GM12878 (cell line): ENCODE results near the gene CDC42EP1. TPM values are rescaled to one million over a fixed set of nuclear protein-coding genes. Genes with fewer than 3 reads are reported as not detected.

Experiments used
- ATAC-seq: fragments of 200-7000 bp; cut with Tn5 transposase; 3 replicates; pipeline ENCODE4 v1.9.1; 2020; ENCODE audit warnings: mild to moderate bottlenecking, moderate library complexity
- BruUV-seq: library from RNA; stranded (reverse); fragments of 400-500 nt; replicated peaks from 2 replicates; lab custom pipeline; 2021; lab: Mats Ljungman, UMichigan
- CTCF ChIA-PET: fragments of 300-600 bp; sonication (Branson Sonifier 250); formaldehyde crosslinking; extraction: SDS; loops from one replicate; lab custom pipeline; 2021; ENCODE audit warnings: inconsistent platforms; lab: Yijun Ruan, JAX
- POLR2A ChIA-PET: fragments of 350-600 bp; formaldehyde crosslinking; extraction: SDS; loops from one replicate; lab custom pipeline; 2021; ENCODE audit warnings: inconsistent platforms; lab: Charles Lee
- RAD21 ChIA-PET: fragments of 300-600 bp; sonication (Branson Sonifier 250); formaldehyde crosslinking; loops from one replicate; lab custom pipeline; 2023; ENCODE audit warnings: antibody characterized with exemption; ENCODE audit not compliant: unreplicated experiment; lab: Charles Lee
- SMC1A ChIA-PET: fragments of 300-600 bp; sonication (Branson Sonifier 250); formaldehyde crosslinking; loops from one replicate; lab custom pipeline; 2023; ENCODE audit not compliant: unreplicated experiment, uncharacterized antibody; lab: Charles Lee
- DNase-seq: peaks from one replicate; pipeline ENCODE4 v3.0.0-alpha.2; 2011; ENCODE audit warnings: low read depth, low spot score
- FAIRE-seq: peaks from 3 replicates; lab custom pipeline; 2011; peaks lifted over from hg19 to GRCh38; lab: Jason Lieb, UNC
- H2AFZ ChIP-seq: 2 replicates; pipeline ENCODE4 v1.6.0; 2011; ENCODE audit warnings: low read depth, low read length, control low read depth; ENCODE audit not compliant: control insufficient read depth
- H3K27ac ChIP-seq: 2 replicates; pipeline ENCODE4 v1.5.1; 2011; ENCODE audit warnings: control low read depth; ENCODE audit not compliant: control insufficient read depth, insufficient read depth
- H3K27me3 ChIP-seq, 2 experiments: replicated peaks in 1 of 2; 2 replicates each; pipeline versions ENCODE4 v1.6.0 to v1.6.1; 2011; ENCODE audit warnings: low read length in 1 of 2; ENCODE audit not compliant: control insufficient read depth in 2 of 2, insufficient read depth in 2 of 2
- H3K36me3 ChIP-seq, 2 experiments: 2 replicates each; pipeline ENCODE4 v1.5.1; 2011; ENCODE audit warnings: low read length in 1 of 2; ENCODE audit not compliant: control insufficient read depth in 2 of 2, insufficient read depth in 2 of 2
- H3K4me1 ChIP-seq: 2 replicates; pipeline ENCODE4 v1.6.1; 2011; ENCODE audit warnings: mild to moderate bottlenecking, low read length, moderate library complexity, mixed read lengths; ENCODE audit not compliant: control insufficient read depth, insufficient read depth
- H3K4me2 ChIP-seq: 2 replicates; pipeline ENCODE4 v1.6.0; 2011; ENCODE audit warnings: control low read depth; ENCODE audit not compliant: control insufficient read depth, insufficient read depth
- H3K4me3 ChIP-seq: fragments of 200-600 bp; sonication (generic); 2 replicates; pipeline ENCODE4 v1.5.1; 2016
- H3K79me2 ChIP-seq: 2 replicates; pipeline ENCODE4 v1.6.0; 2011; ENCODE audit warnings: low read length; ENCODE audit not compliant: control insufficient read depth, insufficient read depth
- H3K9ac ChIP-seq: 2 replicates; pipeline ENCODE4 v1.8.0; 2011; ENCODE audit warnings: low read length, control low read depth, mixed read lengths; ENCODE audit not compliant: control insufficient read depth, insufficient read depth
- H3K9me3 ChIP-seq: replicated peaks from 3 replicates; pipeline ENCODE4 v1.5.1; 2011; ENCODE audit warnings: mild to moderate bottlenecking, low read length; ENCODE audit not compliant: control insufficient read depth, insufficient read depth
- H4K20me1 ChIP-seq: 2 replicates; pipeline ENCODE4 v1.6.0; 2011; ENCODE audit not compliant: control insufficient read depth, insufficient read depth
- CREM ChIP-seq: IDR thresholded peaks from 2 replicates; pipeline ENCODE4 v1.6.1; 2014; ENCODE audit warnings: antibody characterized with exemption, low read depth
- DPF2 ChIP-seq: fragments of 450-650 bp; IDR thresholded peaks from 2 replicates; pipeline ENCODE4 v1.6.1; 2017; ENCODE audit warnings: mild to moderate bottlenecking
- PAX5 ChIP-seq: IDR thresholded peaks from 2 replicates; pipeline ENCODE4 v1.6.1; 2011; ENCODE audit warnings: low read depth, low read length, borderline replicate concordance
- YY1 ChIP-seq: IDR thresholded peaks from 2 replicates; pipeline ENCODE4 v1.6.1; 2011; ENCODE audit warnings: low read depth, mild to moderate bottlenecking, low read length
- WGBS: methylation state at CpG from one replicate; pipeline ENCODE4 v1.1.6; 2016; ENCODE audit warnings: low lambda C conversion rate; ENCODE audit not compliant: insufficient replicate concordance, insufficient coverage; ENCODE audit errors: missing lambda C conversion rate; 5-methylcytosine and 5-hydroxymethylcytosine counted together
- in situ Hi-C: fragments of 300-500 bp; cut with MboI; formaldehyde crosslinking; loops from 9 replicates; pipeline ENCODE4 v1.14.3; 2018; ENCODE audit warnings: mixed read lengths
- intact Hi-C: fragments of 100-400 bp; cut with micrococcal nuclease; formaldehyde crosslinking; loops from one replicate; pipeline ENCODE4 v1.14.2; 2022; ENCODE audit not compliant: unreplicated experiment
- polyA plus RNA-seq, 11 experiments: library from polyadenylated mRNA; depleted of rRNA in 4 of 11; unstranded in 6 of 11; stranded (reverse) in 5 of 11; fragments of >200 nt; fragmentation: Nextera tagmentation in 4 of 11; fragmentation: Illumina TruSeq in 1 of 11; extraction: Ambion mirVana in 4 of 11; extraction: Trizol in 1 of 11; gene quantifications; 1 replicate in 1 of 11; 2 replicates in 10 of 11; pipeline versions ENCODE4 v1.2.1 to v1.2.3, GENCODE V29; 2011 to 2016; ENCODE audit warnings: inconsistent platforms in 2 of 11, missing spikeins in 2 of 11, low read depth in 1 of 11
- total RNA-seq, 4 experiments: library from RNA; depleted of rRNA in 3 of 4; stranded (reverse); fragments of >200 nt in 3 of 4; fragmentation: Illumina TruSeq in 1 of 4; extraction: Trizol in 1 of 4; gene quantifications; 2 replicates each; pipeline versions ENCODE4 v1.2.1 to v1.2.3, GENCODE V29; 2013 to 2021
- TF ChIP-seq, protein P1 (sequence below): fragments of 450-650 bp; IDR thresholded peaks from 2 replicates; pipeline ENCODE4 v1.6.1; 2017; ENCODE audit warnings: low read depth, mild to moderate bottlenecking, moderate library complexity
- TF ChIP-seq, protein P2 (sequence below), 3 experiments: IDR thresholded peaks in 2 of 3; conservative IDR thresholded peaks in 1 of 3; 2 replicates each; pipeline ENCODE4 v1.5.1; 2011; ENCODE audit warnings: low read depth in 3 of 3, low read length in 3 of 3, mild to moderate bottlenecking in 3 of 3, control low read depth in 2 of 3, moderate library complexity in 2 of 3, inconsistent platforms in 1 of 3, mixed read lengths in 1 of 3; ENCODE audit not compliant: control insufficient read depth in 2 of 3, insufficient read depth in 1 of 3; ENCODE audit errors: extremely low read depth in 1 of 3
- TF ChIP-seq, protein P3 (sequence below): fragments of 450-650 bp; formaldehyde crosslinking; IDR thresholded peaks from 2 replicates; pipeline ENCODE4 v1.5.0; 2022; ENCODE audit warnings: mild to moderate bottlenecking, missing genetic modification characterization
- TF ChIP-seq, protein P4 (sequence below): fragments of 450-650 bp; IDR thresholded peaks from 2 replicates; pipeline ENCODE4 v1.6.1; 2016; ENCODE audit warnings: mild to moderate bottlenecking, moderate library complexity, borderline replicate concordance

CDC42EP1 gene
- total and polyA plus RNA-seq, 10 of the 15 experiments (the other 5 are each of a cell fraction or from before 2014, with no cell fraction given) = 0.04 to 0.33 (median 0.09) TPM; not detected in 7

DNA sequence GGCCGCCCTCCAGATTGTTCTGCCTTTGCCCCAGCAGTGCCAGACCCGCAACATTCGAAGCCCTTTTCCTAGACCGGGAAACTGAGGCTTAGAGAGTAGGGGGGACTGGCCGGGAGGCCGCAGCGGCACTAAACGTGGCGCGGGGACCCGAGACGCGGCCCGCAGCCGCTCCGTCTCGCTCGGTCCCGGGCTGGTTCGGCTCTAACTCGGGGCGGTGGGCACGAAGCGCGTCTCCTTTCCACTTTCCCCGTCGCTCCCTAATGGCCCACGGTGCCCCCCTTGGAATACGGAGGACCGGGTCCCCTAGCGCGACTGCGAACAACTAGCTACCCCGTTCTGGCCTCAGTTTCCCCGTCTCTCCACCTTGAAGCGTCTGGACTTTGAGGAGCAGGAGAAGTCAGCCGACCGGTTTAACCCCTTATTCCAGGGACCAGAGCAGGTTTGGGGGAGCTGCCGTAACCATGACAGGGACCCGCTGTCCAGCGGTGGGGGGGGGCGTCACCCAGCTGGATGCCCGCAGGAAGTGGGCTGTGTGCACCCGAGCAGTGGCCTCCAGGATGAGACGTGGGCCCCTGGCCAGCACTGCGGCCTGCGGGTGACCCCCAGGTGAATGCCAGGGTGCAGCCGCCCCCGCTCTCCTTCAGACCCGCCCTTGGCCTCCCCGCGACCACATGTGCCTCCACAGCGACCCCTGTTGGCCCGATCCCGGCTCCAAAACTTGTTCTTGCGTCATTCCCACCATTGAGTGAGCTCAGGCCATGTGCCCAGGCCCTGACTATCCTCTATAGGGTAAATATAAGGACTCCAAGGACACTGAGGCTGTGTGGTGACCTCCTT, 1.1 kb downstream of the CDC42EP1 start:
- BruUV-seq = no TSS peak
- Histone ChIP-seq H3K4me2 (no peak overlapping the region), H3K4me1 (peaks cover 3% of the 10 kb centered on the region), H3K79me2 (no peaks in the 10 kb centered on the region), H3K4me3 (0 out of 2 replicates have a peak overlapping the region, but pooled peaks have one; percentile 11), H3K9ac (no peak overlapping the region), H3K27me3 (peaks cover 16% of the 10 kb centered on the region in 2 experiments), H3K36me3 (no peaks in the 10 kb centered on the region), H2AFZ (no peak overlapping the region), H3K9me3 (no peaks in the 10 kb centered on the region), H4K20me1 (no peaks in the 10 kb centered on the region), H3K27ac (no peak overlapping the region)
- ATAC-seq = peak; percentile 80
- ChIA-PET POLR2A (interaction anchor here (0.5 to 1.1 kb wide), 2 partner anchors 22 to 361 kb away, joined by 3 read pairs; no protein-coding TSS in a partner anchor), SMC1A (interaction anchor here (0.8 to 3.6 kb wide), 4 partner anchors 13 to 31 kb away, joined by 3 to 26 read pairs (median 8); no protein-coding TSS in a partner anchor), RAD21 (interaction anchor here (0.7 to 8.4 kb wide), 4 partner anchors 10 to 89 kb away, joined by 3 to 237 read pairs (median 4); no protein-coding TSS in a partner anchor), CTCF (interaction anchor here (0.7 to 22.0 kb wide), 14 partner anchors 10 to 362 kb away, joined by 3 to 541 read pairs (median 4); partner anchors contain the start of genes LGALS2 and MFNG)
- intact Hi-C loops = loop anchor here (10.0 kb wide), 1 partner anchor 247 kb away; no protein-coding TSS in a partner anchor
- no peak for FAIRE-seq
- DNase-seq = no peak
- WGBS = 10% methylated on average over 55 of the region's 56 CpGs
- in situ Hi-C loops = no loop called here
- TF ChIP-seq, protein P1, sequence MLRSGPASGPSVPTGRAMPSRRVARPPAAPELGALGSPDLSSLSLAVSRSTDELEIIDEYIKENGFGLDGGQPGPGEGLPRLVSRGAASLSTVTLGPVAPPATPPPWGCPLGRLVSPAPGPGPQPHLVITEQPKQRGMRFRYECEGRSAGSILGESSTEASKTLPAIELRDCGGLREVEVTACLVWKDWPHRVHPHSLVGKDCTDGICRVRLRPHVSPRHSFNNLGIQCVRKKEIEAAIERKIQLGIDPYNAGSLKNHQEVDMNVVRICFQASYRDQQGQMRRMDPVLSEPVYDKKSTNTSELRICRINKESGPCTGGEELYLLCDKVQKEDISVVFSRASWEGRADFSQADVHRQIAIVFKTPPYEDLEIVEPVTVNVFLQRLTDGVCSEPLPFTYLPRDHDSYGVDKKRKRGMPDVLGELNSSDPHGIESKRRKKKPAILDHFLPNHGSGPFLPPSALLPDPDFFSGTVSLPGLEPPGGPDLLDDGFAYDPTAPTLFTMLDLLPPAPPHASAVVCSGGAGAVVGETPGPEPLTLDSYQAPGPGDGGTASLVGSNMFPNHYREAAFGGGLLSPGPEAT = no peak
- TF ChIP-seq DPF2 (0 out of 2 replicates have a peak, but pooled peaks have one; percentile 15), CREM (0 out of 2 replicates have a peak, but pooled peaks have one; percentile 40), PAX5 (no peak), YY1 (0 out of 2 replicates have a peak, but pooled peaks have one; percentile 44)
- TF ChIP-seq, protein P2, sequence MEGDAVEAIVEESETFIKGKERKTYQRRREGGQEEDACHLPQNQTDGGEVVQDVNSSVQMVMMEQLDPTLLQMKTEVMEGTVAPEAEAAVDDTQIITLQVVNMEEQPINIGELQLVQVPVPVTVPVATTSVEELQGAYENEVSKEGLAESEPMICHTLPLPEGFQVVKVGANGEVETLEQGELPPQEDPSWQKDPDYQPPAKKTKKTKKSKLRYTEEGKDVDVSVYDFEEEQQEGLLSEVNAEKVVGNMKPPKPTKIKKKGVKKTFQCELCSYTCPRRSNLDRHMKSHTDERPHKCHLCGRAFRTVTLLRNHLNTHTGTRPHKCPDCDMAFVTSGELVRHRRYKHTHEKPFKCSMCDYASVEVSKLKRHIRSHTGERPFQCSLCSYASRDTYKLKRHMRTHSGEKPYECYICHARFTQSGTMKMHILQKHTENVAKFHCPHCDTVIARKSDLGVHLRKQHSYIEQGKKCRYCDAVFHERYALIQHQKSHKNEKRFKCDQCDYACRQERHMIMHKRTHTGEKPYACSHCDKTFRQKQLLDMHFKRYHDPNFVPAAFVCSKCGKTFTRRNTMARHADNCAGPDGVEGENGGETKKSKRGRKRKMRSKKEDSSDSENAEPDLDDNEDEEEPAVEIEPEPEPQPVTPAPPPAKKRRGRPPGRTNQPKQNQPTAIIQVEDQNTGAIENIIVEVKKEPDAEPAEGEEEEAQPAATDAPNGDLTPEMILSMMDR (IDR thresholded peaks at IDR 0.05 in 2 of 3, conservative IDR thresholded peaks at IDR 0.05 in 1 of 3; ENCODE audit: control insufficient read depth in 2 of 3, extremely low read depth in 1 of 3, insufficient read depth in 1 of 3, low read depth in 3 of 3, low read length in 3 of 3) = peak; percentile 58 to 82 (median 71)
- TF ChIP-seq, protein P3, sequence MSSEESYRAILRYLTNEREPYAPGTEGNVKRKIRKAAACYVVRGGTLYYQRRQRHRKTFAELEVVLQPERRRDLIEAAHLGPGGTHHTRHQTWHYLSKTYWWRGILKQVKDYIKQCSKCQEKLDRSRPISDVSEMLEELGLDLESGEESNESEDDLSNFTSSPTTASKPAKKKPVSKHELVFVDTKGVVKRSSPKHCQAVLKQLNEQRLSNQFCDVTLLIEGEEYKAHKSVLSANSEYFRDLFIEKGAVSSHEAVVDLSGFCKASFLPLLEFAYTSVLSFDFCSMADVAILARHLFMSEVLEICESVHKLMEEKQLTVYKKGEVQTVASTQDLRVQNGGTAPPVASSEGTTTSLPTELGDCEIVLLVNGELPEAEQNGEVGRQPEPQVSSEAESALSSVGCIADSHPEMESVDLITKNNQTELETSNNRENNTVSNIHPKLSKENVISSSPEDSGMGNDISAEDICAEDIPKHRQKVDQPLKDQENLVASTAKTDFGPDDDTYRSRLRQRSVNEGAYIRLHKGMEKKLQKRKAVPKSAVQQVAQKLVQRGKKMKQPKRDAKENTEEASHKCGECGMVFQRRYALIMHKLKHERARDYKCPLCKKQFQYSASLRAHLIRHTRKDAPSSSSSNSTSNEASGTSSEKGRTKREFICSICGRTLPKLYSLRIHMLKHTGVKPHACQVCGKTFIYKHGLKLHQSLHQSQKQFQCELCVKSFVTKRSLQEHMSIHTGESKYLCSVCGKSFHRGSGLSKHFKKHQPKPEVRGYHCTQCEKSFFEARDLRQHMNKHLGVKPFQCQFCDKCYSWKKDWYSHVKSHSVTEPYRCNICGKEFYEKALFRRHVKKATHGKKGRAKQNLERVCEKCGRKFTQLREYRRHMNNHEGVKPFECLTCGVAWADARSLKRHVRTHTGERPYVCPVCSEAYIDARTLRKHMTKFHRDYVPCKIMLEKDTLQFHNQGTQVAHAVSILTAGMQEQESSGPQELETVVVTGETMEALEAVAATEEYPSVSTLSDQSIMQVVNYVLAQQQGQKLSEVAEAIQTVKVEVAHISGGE = no peak
- TF ChIP-seq, protein P4, sequence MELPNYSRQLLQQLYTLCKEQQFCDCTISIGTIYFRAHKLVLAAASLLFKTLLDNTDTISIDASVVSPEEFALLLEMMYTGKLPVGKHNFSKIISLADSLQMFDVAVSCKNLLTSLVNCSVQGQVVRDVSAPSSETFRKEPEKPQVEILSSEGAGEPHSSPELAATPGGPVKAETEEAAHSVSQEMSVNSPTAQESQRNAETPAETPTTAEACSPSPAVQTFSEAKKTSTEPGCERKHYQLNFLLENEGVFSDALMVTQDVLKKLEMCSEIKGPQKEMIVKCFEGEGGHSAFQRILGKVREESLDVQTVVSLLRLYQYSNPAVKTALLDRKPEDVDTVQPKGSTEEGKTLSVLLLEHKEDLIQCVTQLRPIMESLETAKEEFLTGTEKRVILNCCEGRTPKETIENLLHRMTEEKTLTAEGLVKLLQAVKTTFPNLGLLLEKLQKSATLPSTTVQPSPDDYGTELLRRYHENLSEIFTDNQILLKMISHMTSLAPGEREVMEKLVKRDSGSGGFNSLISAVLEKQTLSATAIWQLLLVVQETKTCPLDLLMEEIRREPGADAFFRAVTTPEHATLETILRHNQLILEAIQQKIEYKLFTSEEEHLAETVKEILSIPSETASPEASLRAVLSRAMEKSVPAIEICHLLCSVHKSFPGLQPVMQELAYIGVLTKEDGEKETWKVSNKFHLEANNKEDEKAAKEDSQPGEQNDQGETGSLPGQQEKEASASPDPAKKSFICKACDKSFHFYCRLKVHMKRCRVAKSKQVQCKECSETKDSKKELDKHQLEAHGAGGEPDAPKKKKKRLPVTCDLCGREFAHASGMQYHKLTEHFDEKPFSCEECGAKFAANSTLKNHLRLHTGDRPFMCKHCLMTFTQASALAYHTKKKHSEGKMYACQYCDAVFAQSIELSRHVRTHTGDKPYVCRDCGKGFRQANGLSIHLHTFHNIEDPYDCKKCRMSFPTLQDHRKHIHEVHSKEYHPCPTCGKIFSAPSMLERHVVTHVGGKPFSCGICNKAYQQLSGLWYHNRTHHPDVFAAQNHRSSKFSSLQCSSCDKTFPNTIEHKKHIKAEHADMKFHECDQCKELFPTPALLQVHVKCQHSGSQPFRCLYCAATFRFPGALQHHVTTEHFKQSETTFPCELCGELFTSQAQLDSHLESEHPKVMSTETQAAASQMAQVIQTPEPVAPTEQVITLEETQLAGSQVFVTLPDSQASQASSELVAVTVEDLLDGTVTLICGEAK = no peak
